ENCODE data around the gene COQ8B. TPM values are rescaled to one million over a fixed set of nuclear protein-coding genes. Genes with fewer than 3 reads are reported as not detected.
A peak's percentile ranks its signal among the peaks of the same experiment; 100 is the strongest.

Gene COQ8B
- polyA plus RNA-seq, 1 donor (not counting 4 experiments of a cell fraction or from before 2014, with no cell fraction given): 11.0 TPM

DNA sequence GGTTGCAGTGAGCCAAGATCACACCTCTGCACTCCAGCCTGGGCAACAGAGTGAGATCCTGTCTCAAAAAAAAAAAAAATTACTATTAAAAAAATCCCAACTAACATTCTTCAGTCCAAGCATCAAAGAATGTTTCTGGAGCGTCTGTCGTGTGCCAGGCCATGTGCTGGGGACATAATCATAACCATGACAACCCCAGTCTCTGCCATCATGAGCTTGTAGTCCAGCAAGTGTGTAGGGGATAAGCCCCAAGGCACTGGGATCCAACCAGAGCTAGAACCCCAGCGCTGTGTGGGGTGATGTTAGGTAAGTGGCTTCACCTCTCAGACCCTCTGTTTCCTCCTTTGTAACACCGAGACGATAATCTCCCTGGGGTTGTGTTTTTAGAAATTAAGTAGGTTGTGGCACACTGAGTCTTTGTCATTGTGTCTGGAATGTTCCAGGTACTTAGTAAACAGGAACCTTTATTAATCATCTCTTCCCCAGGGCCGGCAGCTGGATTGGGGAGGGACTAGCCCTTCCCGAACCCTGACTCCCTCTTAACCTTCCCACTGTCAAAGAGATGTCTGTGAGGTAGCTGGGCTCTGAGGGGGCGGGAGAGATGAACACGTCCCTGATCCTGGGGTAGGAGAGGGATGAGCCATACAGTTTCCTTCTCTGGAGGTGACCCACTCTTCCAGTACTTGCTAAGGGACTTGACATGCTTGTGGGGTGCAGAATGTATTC is 5.4 kb upstream of the COQ8B start:
- peak overlapping the region; percentile 1 to 35 (median 19) for H3K4me3 ChIP-seq (ENCODE audit: control insufficient read depth in 2 of 3, extremely low read depth in 1 of 3, insufficient read depth in 2 of 3, low read depth in 1 of 3, low read length in 3 of 3)
- peak overlapping the region; percentile 60 for H3K9ac ChIP-seq (ENCODE audit: control insufficient read depth, extremely low read depth, insufficient read depth, low read length)
- peaks cover 31% of the 10 kb centered on the region for H3K4me1 ChIP-seq (ENCODE audit: control insufficient read depth, extremely low read depth, insufficient read depth, low read length)
- peak overlapping the region; percentile 81 for H3K27ac ChIP-seq (ENCODE audit: control insufficient read depth, insufficient read depth, low read length)
- peak overlapping the region; percentile 70 for H3K4me2 ChIP-seq (ENCODE audit: control insufficient read depth, extremely low read depth, insufficient read depth, low read depth, low read length)
- peaks cover 2% of the 10 kb centered on the region for H3K9me1 ChIP-seq (ENCODE audit: control insufficient read depth, extremely low read depth, insufficient read depth, low read length)
- dilution Hi-C loops (cut with MboI; ENCODE audit: extremely low pct_ligation_motif_present, low sequenced_read_pairs): no loop called here
- H3K9me3 ChIP-seq (ENCODE audit: control insufficient read depth, low read depth, low read length): no peaks in the 10 kb centered on the region
- H4K20me1 ChIP-seq (ENCODE audit: control insufficient read depth, extremely low read depth, insufficient read depth, low read length): peaks cover 3% of the 10 kb centered on the region
- DNase-seq (ENCODE audit: low read depth, low spot score): no peak
- H3K36me3 ChIP-seq (ENCODE audit: control insufficient read depth in 2 of 2, extremely low read depth in 1 of 2, insufficient read depth in 2 of 2, low read length in 2 of 2): peaks cover 25 to 29% of the 10 kb centered on the region in 2 experiments
- TF ChIP-seq EZH2 (IDR thresholded peaks at IDR 0.05; ENCODE audit: low read length): no peak
- TF ChIP-seq, protein P1, sequence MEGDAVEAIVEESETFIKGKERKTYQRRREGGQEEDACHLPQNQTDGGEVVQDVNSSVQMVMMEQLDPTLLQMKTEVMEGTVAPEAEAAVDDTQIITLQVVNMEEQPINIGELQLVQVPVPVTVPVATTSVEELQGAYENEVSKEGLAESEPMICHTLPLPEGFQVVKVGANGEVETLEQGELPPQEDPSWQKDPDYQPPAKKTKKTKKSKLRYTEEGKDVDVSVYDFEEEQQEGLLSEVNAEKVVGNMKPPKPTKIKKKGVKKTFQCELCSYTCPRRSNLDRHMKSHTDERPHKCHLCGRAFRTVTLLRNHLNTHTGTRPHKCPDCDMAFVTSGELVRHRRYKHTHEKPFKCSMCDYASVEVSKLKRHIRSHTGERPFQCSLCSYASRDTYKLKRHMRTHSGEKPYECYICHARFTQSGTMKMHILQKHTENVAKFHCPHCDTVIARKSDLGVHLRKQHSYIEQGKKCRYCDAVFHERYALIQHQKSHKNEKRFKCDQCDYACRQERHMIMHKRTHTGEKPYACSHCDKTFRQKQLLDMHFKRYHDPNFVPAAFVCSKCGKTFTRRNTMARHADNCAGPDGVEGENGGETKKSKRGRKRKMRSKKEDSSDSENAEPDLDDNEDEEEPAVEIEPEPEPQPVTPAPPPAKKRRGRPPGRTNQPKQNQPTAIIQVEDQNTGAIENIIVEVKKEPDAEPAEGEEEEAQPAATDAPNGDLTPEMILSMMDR (optimal IDR thresholded peaks at IDR 0.05 in 1 of 3, IDR thresholded peaks at IDR 0.05 in 1 of 3, conservative IDR thresholded peaks at IDR 0.05 in 1 of 3; ENCODE audit: extremely low read depth in 1 of 3, insufficient read depth in 2 of 3, low read length in 3 of 3): no peak
- peak; percentile 44 for FAIRE-seq
- H3K79me2 ChIP-seq (ENCODE audit: control insufficient read depth, insufficient read depth, low read length): peaks cover 85% of the 10 kb centered on the region
- H3K27me3 ChIP-seq (ENCODE audit: control insufficient read depth, extremely low read depth, insufficient read depth, low read length): no peaks in the 10 kb centered on the region
- H2AFZ ChIP-seq (ENCODE audit: control insufficient read depth, low read length): no peak overlapping the region

DNA sequence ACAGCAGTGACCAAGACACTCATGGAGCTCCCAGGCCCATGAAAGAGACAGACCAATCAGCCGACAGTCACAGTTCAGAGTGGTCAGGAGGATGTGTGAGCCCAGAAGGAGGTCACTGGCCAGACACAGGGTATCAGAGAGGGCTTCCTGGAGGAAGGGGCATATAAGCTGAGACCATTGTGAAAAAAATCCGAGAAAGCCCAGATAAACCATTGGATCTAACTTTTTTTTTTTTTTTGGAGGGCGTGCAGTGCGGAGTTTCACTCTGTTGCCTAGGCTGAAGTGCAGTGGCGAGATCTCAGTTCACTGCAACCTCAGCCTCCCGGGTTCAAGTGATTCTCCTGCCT is 4.4 kb upstream of the COQ8B start:
- DNase-seq (ENCODE audit: low read depth, low spot score) (no peak), FAIRE-seq (no peak)
- Histone ChIP-seq H3K9me3 (ENCODE audit: control insufficient read depth, low read depth, low read length) (no peaks in the 10 kb centered on the region), H2AFZ (ENCODE audit: control insufficient read depth, low read length) (no peak overlapping the region), H3K9ac (ENCODE audit: control insufficient read depth, extremely low read depth, insufficient read depth, low read length) (no peak overlapping the region), H3K4me2 (ENCODE audit: control insufficient read depth, extremely low read depth, insufficient read depth, low read depth, low read length) (peak overlapping the region; percentile 88), H3K9me1 (ENCODE audit: control insufficient read depth, extremely low read depth, insufficient read depth, low read length) (no peaks in the 10 kb centered on the region), H3K27ac (ENCODE audit: control insufficient read depth, insufficient read depth, low read length) (peak overlapping the region; percentile 100), H3K27me3 (ENCODE audit: control insufficient read depth, extremely low read depth, insufficient read depth, low read length) (no peaks in the 10 kb centered on the region), H3K79me2 (ENCODE audit: control insufficient read depth, insufficient read depth, low read length) (peaks cover 78% of the 10 kb centered on the region), H4K20me1 (ENCODE audit: control insufficient read depth, extremely low read depth, insufficient read depth, low read length) (peaks cover 3% of the 10 kb centered on the region), H3K4me3 (ENCODE audit: control insufficient read depth in 2 of 3, extremely low read depth in 1 of 3, insufficient read depth in 2 of 3, low read depth in 1 of 3, low read length in 3 of 3) (peak overlapping the region in 2 of 3 experiments; percentile 62 to 69), H3K36me3 (ENCODE audit: control insufficient read depth in 2 of 2, extremely low read depth in 1 of 2, insufficient read depth in 2 of 2, low read length in 2 of 2) (peaks cover 21 to 25% of the 10 kb centered on the region in 2 experiments), H3K4me1 (ENCODE audit: control insufficient read depth, extremely low read depth, insufficient read depth, low read length) (peaks cover 31% of the 10 kb centered on the region)
- TF ChIP-seq EZH2 (IDR thresholded peaks at IDR 0.05; ENCODE audit: low read length): no peak
- TF ChIP-seq, protein P1 (optimal IDR thresholded peaks at IDR 0.05 in 1 of 3, IDR thresholded peaks at IDR 0.05 in 1 of 3, conservative IDR thresholded peaks at IDR 0.05 in 1 of 3; ENCODE audit: extremely low read depth in 1 of 3, insufficient read depth in 2 of 3, low read length in 3 of 3): no peak
- dilution Hi-C loops (cut with MboI; ENCODE audit: extremely low pct_ligation_motif_present, low sequenced_read_pairs): no loop called here

All from keratinocyte (primary cell).